SU-DHL-6 (cell line): ENCODE data around the gene DDIAS.

ENCODE experiments used
- H2AFZ ChIP-seq: fragments of 200-600 bp; sonication (generic); 2 replicates; pipeline ENCODE4 v1.6.1; 2014; ENCODE audit warnings: low read depth, mild to moderate bottlenecking, moderate library complexity, mixed read lengths, antibody characterized with exemption, low read length; ENCODE audit not compliant: severe bottlenecking
- H3F3A ChIP-seq: fragments of 200-600 bp; shearing (Covaris generic); 2 replicates; pipeline ENCODE4 v1.6.0; 2016; ENCODE audit warnings: antibody characterized with exemption, mild to moderate bottlenecking; ENCODE audit not compliant: insufficient read depth
- H3K27ac ChIP-seq: fragments of 200-600 bp; sonication (generic); 2 replicates; pipeline ENCODE4 v1.5.1; 2016; ENCODE audit warnings: low read depth, mild to moderate bottlenecking, low read length, moderate library complexity, mixed read lengths
- H3K27me3 ChIP-seq: fragments of 200-600 bp; sonication (generic), shearing (Covaris generic); 2 replicates; pipeline ENCODE4 v1.6.0; 2014; ENCODE audit warnings: mild to moderate bottlenecking, low read length
- H3K36me3 ChIP-seq: fragments of 200-600 bp; sonication (generic); 2 replicates; pipeline ENCODE4 v1.6.1; 2014; ENCODE audit warnings: mild to moderate bottlenecking, low read length, mixed read lengths
- H3K4me2 ChIP-seq: fragments of 300-600, 200-600 bp; shearing (Covaris generic), sonication (generic); 2 replicates; pipeline ENCODE4 v1.6.0; 2014; ENCODE audit warnings: low read length, low read depth, mild to moderate bottlenecking; ENCODE audit not compliant: poor library complexity, severe bottlenecking
- H3K4me3 ChIP-seq: fragments of 200-600 bp; sonication (generic); 2 replicates; pipeline ENCODE4 v1.5.1; 2014; ENCODE audit warnings: antibody characterized with exemption, low read length, mild to moderate bottlenecking, mixed read lengths; ENCODE audit not compliant: insufficient read depth, poor library complexity, severe bottlenecking
- H3K79me2 ChIP-seq: fragments of 200-600 bp; sonication (generic); 2 replicates; pipeline ENCODE4 v1.6.1; 2014; ENCODE audit warnings: mild to moderate bottlenecking, low read length, moderate library complexity; ENCODE audit not compliant: insufficient read depth
- H3K9ac ChIP-seq: fragments of 200-600 bp; sonication (generic); 2 replicates; pipeline ENCODE4 v1.7.0; 2014; ENCODE audit warnings: mild to moderate bottlenecking, low read length
- H3K9me2 ChIP-seq: fragments of 200-600 bp; sonication (generic); replicated peaks from 2 replicates; pipeline ENCODE4 v1.6.1; 2014; ENCODE audit warnings: low read length; ENCODE audit not compliant: insufficient read depth
- H3K9me3 ChIP-seq: fragments of 200-600 bp; sonication (generic); 2 replicates; pipeline ENCODE4 v1.6.1; 2014; ENCODE audit warnings: low read length, mixed read lengths; ENCODE audit not compliant: insufficient read depth
- H4K20me1 ChIP-seq: fragments of 200-600 bp; sonication (generic); 2 replicates; pipeline ENCODE4 v1.6.1; 2014; ENCODE audit warnings: low read depth, mild to moderate bottlenecking, antibody characterized with exemption, low read length, moderate library complexity, mixed read lengths
- EZH2phosphoT487 ChIP-seq: fragments of 200-600 bp; sonication (generic), shearing (Covaris generic); conservative IDR thresholded peaks from 2 replicates; pipeline ENCODE4 v1.6.1; 2018; ENCODE audit warnings: mild to moderate bottlenecking, antibody characterized with exemption, low read length, moderate library complexity, mixed read lengths
- TF ChIP-seq, protein P1 (sequence below): fragments of 200-600 bp; sonication (generic); IDR thresholded peaks from one replicate; pipeline ENCODE4 v1.5.1; 2017; ENCODE audit warnings: antibody characterized with exemption, mild to moderate bottlenecking, low read length, moderate library complexity; ENCODE audit not compliant: insufficient read depth, poor library complexity, severe bottlenecking

Gene DDIAS

DNA sequence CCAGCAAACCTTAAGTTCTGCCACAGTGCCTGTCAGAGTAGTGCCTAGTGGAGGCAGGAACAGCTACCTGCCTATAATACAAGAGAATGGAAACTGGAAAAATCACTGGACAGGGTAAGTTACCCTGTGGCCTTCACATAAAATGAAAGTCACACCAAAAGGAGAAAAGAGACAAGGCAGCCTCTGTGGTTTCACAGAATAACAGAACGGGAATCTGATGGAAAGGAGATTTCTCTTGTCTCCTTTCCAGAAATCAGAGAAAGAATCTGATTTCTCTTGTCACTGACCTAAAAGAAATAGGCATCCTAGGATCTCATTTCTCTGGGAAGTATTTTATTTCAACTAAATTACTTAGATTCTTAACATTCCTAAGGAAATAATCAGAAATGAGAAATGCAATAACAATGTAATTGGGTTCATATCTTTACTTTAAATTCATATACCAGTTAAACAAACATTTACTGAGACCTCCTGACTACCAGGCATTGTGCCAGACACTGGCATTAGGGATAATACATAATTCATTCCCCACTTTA is 42.9 kb upstream of the DDIAS start:
- no peaks in the 10 kb centered on the region for H3K9me2 ChIP-seq
- H3K79me2 ChIP-seq = no peaks in the 10 kb centered on the region
- TF ChIP-seq, protein P1, sequence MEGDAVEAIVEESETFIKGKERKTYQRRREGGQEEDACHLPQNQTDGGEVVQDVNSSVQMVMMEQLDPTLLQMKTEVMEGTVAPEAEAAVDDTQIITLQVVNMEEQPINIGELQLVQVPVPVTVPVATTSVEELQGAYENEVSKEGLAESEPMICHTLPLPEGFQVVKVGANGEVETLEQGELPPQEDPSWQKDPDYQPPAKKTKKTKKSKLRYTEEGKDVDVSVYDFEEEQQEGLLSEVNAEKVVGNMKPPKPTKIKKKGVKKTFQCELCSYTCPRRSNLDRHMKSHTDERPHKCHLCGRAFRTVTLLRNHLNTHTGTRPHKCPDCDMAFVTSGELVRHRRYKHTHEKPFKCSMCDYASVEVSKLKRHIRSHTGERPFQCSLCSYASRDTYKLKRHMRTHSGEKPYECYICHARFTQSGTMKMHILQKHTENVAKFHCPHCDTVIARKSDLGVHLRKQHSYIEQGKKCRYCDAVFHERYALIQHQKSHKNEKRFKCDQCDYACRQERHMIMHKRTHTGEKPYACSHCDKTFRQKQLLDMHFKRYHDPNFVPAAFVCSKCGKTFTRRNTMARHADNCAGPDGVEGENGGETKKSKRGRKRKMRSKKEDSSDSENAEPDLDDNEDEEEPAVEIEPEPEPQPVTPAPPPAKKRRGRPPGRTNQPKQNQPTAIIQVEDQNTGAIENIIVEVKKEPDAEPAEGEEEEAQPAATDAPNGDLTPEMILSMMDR = no peak
- TF ChIP-seq EZH2phosphoT487 = no peak
- no peaks in the 10 kb centered on the region for H4K20me1 ChIP-seq
- no peak overlapping the region for H3K27ac ChIP-seq
- H3K4me2 ChIP-seq = no peak overlapping the region
- no peak overlapping the region for H2AFZ ChIP-seq
- no peak overlapping the region for H3K9ac ChIP-seq
- no peaks in the 10 kb centered on the region for H3K36me3 ChIP-seq
- no peaks in the 10 kb centered on the region for H3F3A ChIP-seq
- no peak overlapping the region for H3K4me3 ChIP-seq
- H3K27me3 ChIP-seq = no peaks in the 10 kb centered on the region
- no peaks in the 10 kb centered on the region for H3K9me3 ChIP-seq

DNA sequence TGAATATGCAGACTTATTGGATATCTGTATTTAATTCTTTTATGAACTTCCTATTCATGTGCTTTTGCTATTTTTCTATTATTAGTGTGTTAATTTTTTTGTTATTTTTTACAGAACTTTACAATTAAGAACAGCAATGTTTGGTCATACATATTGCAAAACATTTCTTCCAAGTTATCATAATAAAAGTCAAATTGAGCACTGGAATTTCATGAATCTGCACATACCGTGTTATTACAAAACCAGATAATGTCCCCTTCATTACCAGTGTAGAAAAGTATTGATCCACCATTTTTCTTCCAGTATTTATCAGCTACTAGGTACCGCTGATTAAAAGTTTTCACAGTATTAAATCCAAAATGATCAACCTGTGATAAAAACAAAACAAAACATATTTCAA is 41.8 kb upstream of the DDIAS start:
- no peaks in the 10 kb centered on the region for H4K20me1 ChIP-seq
- no peaks in the 10 kb centered on the region for H3K9me2 ChIP-seq
- TF ChIP-seq, protein P1 = no peak
- no peak for TF ChIP-seq EZH2phosphoT487
- H3K79me2 ChIP-seq = no peaks in the 10 kb centered on the region
- H3K36me3 ChIP-seq = no peaks in the 10 kb centered on the region
- no peak overlapping the region for H3K4me3 ChIP-seq
- no peaks in the 10 kb centered on the region for H3K27me3 ChIP-seq
- H3K9me3 ChIP-seq = no peaks in the 10 kb centered on the region
- no peak overlapping the region for H3K27ac ChIP-seq
- H3K9ac ChIP-seq = no peak overlapping the region
- H3K4me2 ChIP-seq = no peak overlapping the region
- no peak overlapping the region for H2AFZ ChIP-seq
- H3F3A ChIP-seq = no peaks in the 10 kb centered on the region

DNA sequence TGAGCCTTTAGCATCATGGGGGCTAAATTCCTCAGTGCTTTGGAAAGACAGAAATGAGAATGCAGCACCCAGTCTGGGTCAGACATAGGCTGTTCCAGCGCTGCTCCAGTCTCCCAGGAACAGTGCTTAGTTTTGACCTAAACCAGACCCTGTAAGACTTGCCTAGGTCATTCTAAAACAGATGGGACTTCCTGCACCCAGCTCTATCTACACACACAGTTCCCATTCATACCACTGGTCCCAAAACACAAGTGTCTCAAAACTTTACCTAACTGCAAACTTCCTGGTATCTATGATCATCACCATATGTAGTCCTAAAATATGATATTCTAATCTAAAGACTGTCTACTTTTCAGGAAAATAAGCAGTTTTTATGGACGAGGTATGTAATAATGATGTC is 39.2 kb upstream of the DDIAS start:
- TF ChIP-seq, protein P1 = no peak
- no peak for TF ChIP-seq EZH2phosphoT487
- Histone ChIP-seq H4K20me1 (no peaks in the 10 kb centered on the region), H3K4me2 (no peak overlapping the region), H3K27ac (no peak overlapping the region), H3K4me3 (no peak overlapping the region), H3K9me3 (no peaks in the 10 kb centered on the region), H3K79me2 (no peaks in the 10 kb centered on the region), H3K27me3 (no peaks in the 10 kb centered on the region), H3F3A (no peaks in the 10 kb centered on the region), H3K36me3 (no peaks in the 10 kb centered on the region), H2AFZ (no peak overlapping the region), H3K9ac (no peak overlapping the region), H3K9me2 (no peaks in the 10 kb centered on the region)
